CD4-positive, CD25-positive, alpha-beta regulatory T cell (primary cell): ENCODE data around the gene PLB1. TPM values are rescaled to one million over a fixed set of nuclear protein-coding genes. Genes with fewer than 3 reads are reported as not detected.

ENCODE experiments used
- ATAC-seq, 2 donors: fragments of 150-1000 bp; cut with Tn5 transposase; one replicate each; pipeline ENCODE4 v1.10.0; 2021; ENCODE audit warnings: low read depth in 2 of 2, moderate number of reproducible peaks in 2 of 2, moderate library complexity in 1 of 2
- DNase-seq, 3 donors: peaks; one replicate each; pipeline versions ENCODE4 v3.0.0 to v3.0.0-alpha.2; 2012 to 2022; ENCODE audit warnings: mixed read lengths in 1 of 3
- H3K27ac ChIP-seq: one replicate; pipeline ENCODE4 v1.7.0; 2013; ENCODE audit warnings: mild to moderate bottlenecking, low read length; ENCODE audit not compliant: insufficient read depth, poor library complexity, severe bottlenecking
- H3K27me3 ChIP-seq: one replicate; pipeline ENCODE4 v1.7.0; 2013; ENCODE audit warnings: low read length; ENCODE audit not compliant: control insufficient read depth, insufficient read depth
- H3K36me3 ChIP-seq: one replicate; pipeline ENCODE4 v1.7.0; 2013; ENCODE audit warnings: mild to moderate bottlenecking, low read length, moderate library complexity; ENCODE audit not compliant: control insufficient read depth, insufficient read depth
- H3K4me1 ChIP-seq: 2 replicates; pipeline ENCODE4 v1.7.0; 2013; ENCODE audit warnings: mild to moderate bottlenecking, low read length; ENCODE audit not compliant: insufficient read depth, control insufficient read depth, poor library complexity, severe bottlenecking
- H3K4me3 ChIP-seq: one replicate; pipeline ENCODE4 v1.7.0; 2013; ENCODE audit warnings: low read depth, mild to moderate bottlenecking, low read length, moderate library complexity
- H3K9me3 ChIP-seq, 2 experiments: 1 replicate in 1 of 2; 2 replicates in 1 of 2; pipeline ENCODE4 v1.7.0; 2013; ENCODE audit warnings: low read length in 2 of 2, mild to moderate bottlenecking in 1 of 2, moderate library complexity in 1 of 2; ENCODE audit not compliant: control insufficient read depth in 2 of 2
- H3K27ac Mint-ChIP-seq, 3 donors: one replicate each; pipeline ENCODE4 v1.8.0; 2020 to 2022; ENCODE audit warnings: mild to moderate bottlenecking in 3 of 3, mixed read lengths in 3 of 3, moderate library complexity in 2 of 3
- H3K27me3 Mint-ChIP-seq: one replicate; pipeline ENCODE4 v1.8.0; 2022; ENCODE audit warnings: mild to moderate bottlenecking, mixed read lengths
- H3K36me3 Mint-ChIP-seq: one replicate; pipeline ENCODE4 v1.8.0; 2020; ENCODE audit warnings: mixed read lengths
- H3K4me1 Mint-ChIP-seq, 4 donors: one replicate each; pipeline ENCODE4 v1.8.0; 2020 to 2022; ENCODE audit warnings: mixed read lengths in 4 of 4, mild to moderate bottlenecking in 1 of 4
- H3K4me3 Mint-ChIP-seq, 4 donors: one replicate each; pipeline ENCODE4 v1.8.0; 2020 to 2022; ENCODE audit warnings: mild to moderate bottlenecking in 4 of 4, mixed read lengths in 4 of 4, moderate library complexity in 3 of 4
- H3K9me3 Mint-ChIP-seq, 7 donors: one replicate each; pipeline ENCODE4 v1.8.0; 2020 to 2022; ENCODE audit warnings: mixed read lengths in 7 of 7, mild to moderate bottlenecking in 3 of 7, moderate library complexity in 2 of 7
- polyA plus RNA-seq, 4 donors: library from polyadenylated mRNA; unstranded; fragments of 300-500 nt; fragmentation: Illumina TruSeq; gene quantifications; one replicate each; pipeline ENCODE4 v1.2.3, GENCODE V29; 2021
- total RNA-seq: library from RNA; stranded (reverse); gene quantifications from one replicate; pipeline ENCODE4 v1.2.3, GENCODE V29; 2022

Gene PLB1
- total and polyA plus RNA-seq, 5 donors from 2014 or later = 0.08 to 2.5 (median 0.97) TPM

DNA sequence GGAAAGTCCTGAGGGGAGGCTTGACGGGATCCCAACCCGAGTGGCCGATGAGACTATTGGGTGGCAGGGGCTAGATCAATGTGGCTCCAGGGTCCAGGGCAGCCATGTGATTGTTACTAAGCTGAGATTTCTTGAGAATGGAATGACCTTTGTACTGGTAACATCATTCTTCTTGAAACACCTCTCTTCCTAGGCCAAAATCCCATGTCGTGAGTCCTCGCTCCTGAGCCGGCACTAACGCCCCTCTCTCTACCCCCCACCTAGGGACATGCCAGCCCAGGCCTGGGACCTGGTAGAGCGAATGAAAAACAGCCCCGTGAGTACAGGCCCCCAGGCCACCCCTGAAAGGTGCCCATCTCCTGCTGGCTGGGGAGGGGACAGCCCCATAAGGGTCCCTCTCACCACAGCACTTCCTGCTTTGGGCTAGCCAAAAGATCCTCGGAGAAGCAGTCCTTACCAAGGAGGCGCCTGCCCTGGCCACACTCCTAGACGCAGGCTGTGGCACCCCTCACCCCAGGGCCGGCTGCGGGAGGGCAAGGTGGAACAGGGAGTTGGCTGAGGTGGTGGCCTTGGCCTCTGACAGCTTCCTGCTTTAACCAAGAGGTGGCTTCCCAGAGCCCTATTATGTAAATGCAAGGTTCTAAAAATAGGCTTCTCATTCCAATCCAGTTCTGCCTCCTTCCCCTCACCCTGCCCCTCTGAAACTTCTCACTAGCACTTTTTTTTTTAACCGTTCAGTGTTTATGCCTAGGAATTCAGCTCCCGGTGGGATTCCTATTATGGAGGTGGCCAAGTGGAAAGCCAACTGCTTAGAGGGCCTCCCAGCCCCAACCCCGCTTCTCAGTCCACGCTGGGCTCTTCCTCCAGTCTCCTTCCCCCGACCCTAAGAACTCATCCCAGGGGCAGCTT is 129.2 kb downstream of the PLB1 start:
- H3K36me3 ChIP-seq = no peaks in the 10 kb centered on the region
- peak; percentile 25 to 31 for ATAC-seq
- peak overlapping the region; percentile 45 to 76 (median 62) for H3K4me3 Mint-ChIP-seq
- peak overlapping the region; percentile 49 for H3K4me3 ChIP-seq
- H3K9me3 Mint-ChIP-seq = no peaks in the 10 kb centered on the region
- peaks cover 3% of the 10 kb centered on the region for H3K36me3 Mint-ChIP-seq
- peaks cover 62% of the 10 kb centered on the region for H3K4me1 ChIP-seq
- DNase-seq = peak; percentile 55 to 62 (median 57)
- H3K27me3 ChIP-seq = no peaks in the 10 kb centered on the region
- H3K9me3 ChIP-seq = no peaks in the 10 kb centered on the region
- H3K4me1 Mint-ChIP-seq = peaks cover 13 to 82% (median 45%) of the 10 kb centered on the region in 4 donors
- no peaks in the 10 kb centered on the region for H3K27me3 Mint-ChIP-seq
- peak overlapping the region; percentile 73 for H3K27ac ChIP-seq
- peak overlapping the region; percentile 96 to 100 (median 100) for H3K27ac Mint-ChIP-seq

DNA sequence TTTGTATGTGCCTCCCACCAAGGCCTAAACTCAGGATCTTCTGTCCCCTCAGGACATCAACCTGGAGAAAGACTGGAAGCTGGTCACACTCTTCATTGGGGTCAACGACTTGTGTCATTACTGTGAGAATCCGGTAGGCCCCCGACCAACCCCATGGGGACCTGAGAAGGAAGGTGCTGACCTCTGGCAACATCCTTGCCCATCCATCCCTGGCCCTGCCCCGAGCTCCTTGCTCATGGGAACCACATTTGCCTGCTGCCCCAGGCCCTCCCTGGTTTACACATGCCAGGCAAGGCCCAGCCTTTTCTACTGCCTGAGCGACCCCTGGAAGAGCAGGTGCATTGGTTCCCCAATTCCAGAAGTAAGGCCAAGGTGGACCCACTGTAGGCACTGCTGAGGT is 130.5 kb downstream of the PLB1 start:
- H3K4me1 Mint-ChIP-seq = peaks cover 13 to 71% (median 42%) of the 10 kb centered on the region in 4 donors
- H3K27ac ChIP-seq = no peak overlapping the region
- peaks cover 49% of the 10 kb centered on the region for H3K4me1 ChIP-seq

DNA sequence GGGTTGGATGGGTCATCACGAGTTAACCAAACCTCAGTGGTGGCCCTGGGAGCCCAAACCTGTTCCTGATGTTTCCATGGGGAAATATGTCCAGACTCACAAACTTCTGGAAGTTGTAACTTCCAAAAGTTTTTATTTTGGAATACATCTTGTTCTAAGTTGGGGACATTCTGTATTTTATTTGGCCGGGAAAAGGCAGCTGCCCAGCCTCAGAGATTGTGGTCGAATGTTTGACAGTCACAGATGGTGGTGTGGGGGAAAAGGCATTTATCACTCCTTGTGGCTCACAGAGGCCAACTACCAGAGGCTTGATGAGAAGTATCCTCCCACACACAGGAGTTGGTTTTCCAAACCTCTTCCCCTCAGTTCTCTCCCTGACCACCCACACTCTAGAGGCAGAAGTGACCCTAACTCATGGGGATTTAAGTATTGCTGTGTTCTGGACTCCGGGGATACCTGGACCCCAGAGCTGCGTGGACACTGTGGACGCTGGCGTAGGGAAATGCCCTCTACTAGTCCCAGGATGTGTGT is 131.1 kb downstream of the PLB1 start:
- H3K4me3 Mint-ChIP-seq = peak overlapping the region in 2 of 4 donors; percentile 15 to 21
- H3K27ac Mint-ChIP-seq = peak overlapping the region in 2 of 3 donors; percentile 90 to 100
- Histone ChIP-seq H3K4me3 (no peak overlapping the region), H3K27me3 (no peaks in the 10 kb centered on the region), H3K36me3 (no peaks in the 10 kb centered on the region), H3K4me1 (peaks cover 43% of the 10 kb centered on the region), H3K27ac (no peak overlapping the region), H3K9me3 (no peaks in the 10 kb centered on the region)
- no peaks in the 10 kb centered on the region for H3K9me3 Mint-ChIP-seq
- no peak for DNase-seq
- H3K4me1 Mint-ChIP-seq = peaks cover 7 to 65% (median 36%) of the 10 kb centered on the region in 4 donors
- no peaks in the 10 kb centered on the region for H3K27me3 Mint-ChIP-seq
- H3K36me3 Mint-ChIP-seq = peaks cover 3% of the 10 kb centered on the region
- ATAC-seq = no peak

More for the DNA sequence above, 130.5 kb downstream of the PLB1 start:
- no peaks in the 10 kb centered on the region for H3K36me3 ChIP-seq
- DNase-seq = no peak
- H3K9me3 Mint-ChIP-seq = no peaks in the 10 kb centered on the region
- no peaks in the 10 kb centered on the region for H3K9me3 ChIP-seq
- no peak overlapping the region for H3K4me3 Mint-ChIP-seq
- H3K4me3 ChIP-seq = no peak overlapping the region
- peaks cover 3% of the 10 kb centered on the region for H3K36me3 Mint-ChIP-seq
- no peak for ATAC-seq
- no peaks in the 10 kb centered on the region for H3K27me3 Mint-ChIP-seq
- H3K27me3 ChIP-seq = no peaks in the 10 kb centered on the region
- peak overlapping the region; percentile 48 to 100 (median 90) for H3K27ac Mint-ChIP-seq

DNA sequence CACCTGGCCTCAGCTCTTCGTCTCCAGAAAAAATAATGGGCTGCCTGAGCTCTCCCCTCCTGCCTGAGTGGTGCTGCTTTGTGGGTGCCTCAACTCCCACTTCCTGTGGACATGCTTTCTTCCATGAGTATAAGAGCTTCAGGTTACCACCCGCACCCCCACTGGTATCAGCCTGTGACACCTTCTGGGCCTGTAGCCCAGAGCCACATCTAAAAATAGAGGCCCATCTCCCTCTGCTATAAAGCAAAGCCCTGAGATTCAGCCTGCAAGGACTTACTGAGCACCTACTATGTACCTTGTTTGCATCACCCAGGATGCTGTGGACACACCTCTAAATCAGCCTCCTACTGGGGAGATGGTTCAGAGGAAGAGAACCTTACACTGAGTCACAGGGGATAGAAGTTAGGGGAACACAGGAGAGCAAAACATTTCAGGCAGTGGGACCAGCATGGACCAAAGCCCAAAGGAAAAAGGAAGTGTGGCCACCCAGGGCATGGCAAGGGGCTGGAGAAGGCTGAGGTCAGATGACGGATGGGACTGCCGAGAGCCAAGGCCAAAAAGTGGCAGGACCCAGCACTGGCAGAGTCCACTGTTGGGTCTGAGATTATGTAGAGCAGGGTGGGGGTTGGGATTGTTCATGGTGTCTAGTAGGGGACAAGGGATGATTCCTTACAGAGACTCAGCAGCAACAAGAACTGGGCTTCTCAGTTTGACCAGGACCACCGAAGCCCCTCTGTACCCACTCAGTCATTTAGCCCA is 132.0 kb downstream of the PLB1 start:
- ATAC-seq (no peak), DNase-seq (no peak)
- Mint-ChIP-seq H3K4me3 (peak overlapping the region in 1 of 4 donors; percentile 42), H3K9me3 (no peaks in the 10 kb centered on the region), H3K27me3 (no peaks in the 10 kb centered on the region), H3K4me1 (peaks cover 6 to 56% (median 29%) of the 10 kb centered on the region in 4 donors), H3K27ac (peak overlapping the region; percentile 65 to 90 (median 79)), H3K36me3 (peaks cover 3% of the 10 kb centered on the region)
- Histone ChIP-seq H3K27me3 (no peaks in the 10 kb centered on the region), H3K36me3 (no peaks in the 10 kb centered on the region), H3K4me1 (peaks cover 34% of the 10 kb centered on the region), H3K27ac (no peak overlapping the region), H3K9me3 (no peaks in the 10 kb centered on the region), H3K4me3 (no peak overlapping the region)

DNA sequence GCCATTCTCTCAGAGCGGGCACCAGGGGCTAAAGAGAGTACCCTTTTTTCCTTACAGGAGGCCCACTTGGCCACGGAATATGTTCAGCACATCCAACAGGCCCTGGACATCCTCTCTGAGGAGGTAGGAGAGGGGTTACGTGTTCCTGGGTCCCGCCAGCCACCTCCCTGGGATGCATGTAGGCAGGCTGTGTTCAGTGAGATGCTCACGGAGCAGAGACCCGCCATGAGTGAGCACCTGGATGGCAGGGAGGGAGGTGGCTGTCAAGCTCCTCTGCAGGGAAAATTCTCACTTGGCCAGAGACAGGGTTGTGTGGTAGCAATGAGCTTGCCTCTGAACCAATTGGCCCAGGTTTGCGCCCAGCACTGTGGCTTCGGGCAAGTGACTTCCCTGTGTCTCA is 132.6 kb downstream of the PLB1 start:
- Histone ChIP-seq H3K4me1 (peaks cover 30% of the 10 kb centered on the region), H3K9me3 (no peaks in the 10 kb centered on the region), H3K27me3 (no peaks in the 10 kb centered on the region), H3K4me3 (no peak overlapping the region), H3K27ac (no peak overlapping the region), H3K36me3 (no peaks in the 10 kb centered on the region)
- no peak for DNase-seq
- Mint-ChIP-seq H3K4me1 (peaks cover 6 to 50% (median 25%) of the 10 kb centered on the region in 4 donors), H3K9me3 (no peaks in the 10 kb centered on the region), H3K27ac (peak overlapping the region in 2 of 3 donors; percentile 79 to 90), H3K4me3 (no peak overlapping the region), H3K27me3 (no peaks in the 10 kb centered on the region), H3K36me3 (peaks cover 3% of the 10 kb centered on the region)
- ATAC-seq = no peak

DNA sequence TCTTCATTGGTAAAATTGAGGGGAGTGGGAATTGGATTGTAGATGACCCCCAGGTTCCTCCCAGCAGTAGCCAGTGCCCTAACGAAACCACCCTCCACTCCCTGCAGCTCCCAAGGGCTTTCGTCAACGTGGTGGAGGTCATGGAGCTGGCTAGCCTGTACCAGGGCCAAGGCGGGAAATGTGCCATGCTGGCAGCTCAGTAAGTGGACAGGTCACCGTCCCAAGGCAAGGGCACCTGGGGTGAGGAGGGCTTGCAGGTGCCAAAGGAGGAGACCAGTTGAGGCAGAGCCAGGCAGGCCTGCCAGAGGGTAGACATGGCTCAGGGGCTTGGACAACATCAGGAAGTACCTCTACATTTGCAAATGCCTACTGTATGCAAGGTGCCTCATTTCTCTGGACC is 133.1 kb downstream of the PLB1 start:
- H3K27ac Mint-ChIP-seq = no peak overlapping the region

DNA sequence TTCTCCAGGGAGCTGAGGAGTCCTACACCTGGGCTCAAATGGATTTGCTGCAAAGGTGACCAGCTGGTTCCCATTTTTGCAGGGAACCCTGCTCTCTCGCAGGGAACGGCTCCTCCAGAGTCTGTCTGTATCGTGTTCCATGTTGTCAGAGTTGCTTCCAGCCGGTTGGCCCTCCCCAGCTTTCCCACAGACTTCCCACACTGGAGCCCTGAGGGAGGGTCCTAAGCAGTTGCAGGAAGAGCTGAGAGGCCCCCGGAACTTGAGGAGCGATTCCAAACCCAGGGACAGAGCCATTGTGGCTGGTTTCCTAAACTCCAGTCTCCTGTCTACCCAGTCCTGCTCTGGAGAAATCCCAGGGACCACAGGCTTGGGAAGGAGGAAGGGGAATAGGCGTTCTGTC is 134.1 kb downstream of the PLB1 start:
- ATAC-seq = no peak
- Histone ChIP-seq H3K4me3 (no peak overlapping the region), H3K27me3 (no peaks in the 10 kb centered on the region), H3K4me1 (peaks cover 16% of the 10 kb centered on the region), H3K27ac (no peak overlapping the region), H3K36me3 (no peaks in the 10 kb centered on the region), H3K9me3 (no peaks in the 10 kb centered on the region)
- no peak overlapping the region for H3K4me3 Mint-ChIP-seq
- no peaks in the 10 kb centered on the region for H3K36me3 Mint-ChIP-seq
- peaks cover 0 to 36% (median 13%) of the 10 kb centered on the region in 4 donors for H3K4me1 Mint-ChIP-seq
- no peaks in the 10 kb centered on the region for H3K9me3 Mint-ChIP-seq
- no peak overlapping the region for H3K27ac Mint-ChIP-seq
- H3K27me3 Mint-ChIP-seq = no peaks in the 10 kb centered on the region
- no peak for DNase-seq

More for the DNA sequence above, 133.1 kb downstream of the PLB1 start:
- Mint-ChIP-seq H3K27me3 (no peaks in the 10 kb centered on the region), H3K9me3 (no peaks in the 10 kb centered on the region), H3K36me3 (peaks cover 3% of the 10 kb centered on the region), H3K4me3 (no peak overlapping the region), H3K4me1 (peaks cover 6 to 45% (median 22%) of the 10 kb centered on the region in 4 donors)
- Histone ChIP-seq H3K4me1 (peaks cover 26% of the 10 kb centered on the region), H3K4me3 (no peak overlapping the region), H3K27me3 (no peaks in the 10 kb centered on the region), H3K36me3 (no peaks in the 10 kb centered on the region), H3K9me3 (no peaks in the 10 kb centered on the region), H3K27ac (no peak overlapping the region)
- DNase-seq = no peak
- no peak for ATAC-seq
